PFSK-1 (cell line): ENCODE data around the gene HACE1.

ENCODE experiments used
- FOXP2 ChIP-seq: optimal IDR thresholded peaks from 2 replicates; pipeline ENCODE3; 2011; ENCODE audit warnings: borderline replicate concordance, control low read depth, inconsistent platforms; ENCODE audit not compliant: insufficient read depth; ENCODE audit errors: extremely low read length, extremely low read depth
- POLR2AphosphoS5 ChIP-seq: IDR thresholded peaks from 2 replicates; pipeline ENCODE4 v1.6.1; 2012; ENCODE audit warnings: low read depth, mild to moderate bottlenecking, control low read depth, low read length, moderate library complexity
- SIN3A ChIP-seq: IDR thresholded peaks from 2 replicates; pipeline ENCODE4 v1.6.1; 2012; ENCODE audit warnings: mild to moderate bottlenecking, low read length, moderate library complexity, borderline replicate concordance; ENCODE audit not compliant: insufficient read depth
- TAF1 ChIP-seq: IDR thresholded peaks from 2 replicates; pipeline ENCODE4 v1.6.1; 2012; ENCODE audit warnings: low read length, control low read depth, borderline replicate concordance; ENCODE audit not compliant: insufficient read depth
- TF ChIP-seq, protein P1 (sequence below), 2 experiments: IDR thresholded peaks; 2 replicates each; pipeline versions ENCODE4 v1.6.1 to v1.8.0; 2011 to 2012; ENCODE audit warnings: low read depth in 2 of 2, low read length in 2 of 2, control low read depth in 1 of 2, inconsistent platforms in 1 of 2, mild to moderate bottlenecking in 1 of 2, moderate library complexity in 1 of 2; ENCODE audit not compliant: insufficient read depth in 1 of 2

DNA sequence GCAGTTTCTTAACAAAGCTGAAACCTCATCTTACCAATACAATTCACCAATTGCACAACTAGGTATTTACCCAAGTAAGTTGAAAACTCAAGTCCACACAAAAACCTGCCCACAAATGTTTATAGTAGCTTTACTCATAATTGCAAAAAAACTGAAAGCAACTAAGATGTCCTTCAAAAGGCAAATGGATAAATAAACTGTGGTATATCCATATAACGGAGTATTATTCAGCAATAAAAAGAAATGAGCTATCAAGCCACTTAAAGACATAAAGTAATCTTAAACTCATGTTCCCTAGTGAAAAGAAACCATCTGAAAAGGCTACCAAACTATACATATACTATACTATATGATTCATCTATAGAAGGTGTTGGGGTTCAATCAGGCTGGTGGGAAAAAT, 179.7 kb downstream of the HACE1 start:
- TF ChIP-seq POLR2AphosphoS5 (no peak), SIN3A (no peak), TAF1 (no peak), FOXP2 (no peak)
- TF ChIP-seq, protein P1, sequence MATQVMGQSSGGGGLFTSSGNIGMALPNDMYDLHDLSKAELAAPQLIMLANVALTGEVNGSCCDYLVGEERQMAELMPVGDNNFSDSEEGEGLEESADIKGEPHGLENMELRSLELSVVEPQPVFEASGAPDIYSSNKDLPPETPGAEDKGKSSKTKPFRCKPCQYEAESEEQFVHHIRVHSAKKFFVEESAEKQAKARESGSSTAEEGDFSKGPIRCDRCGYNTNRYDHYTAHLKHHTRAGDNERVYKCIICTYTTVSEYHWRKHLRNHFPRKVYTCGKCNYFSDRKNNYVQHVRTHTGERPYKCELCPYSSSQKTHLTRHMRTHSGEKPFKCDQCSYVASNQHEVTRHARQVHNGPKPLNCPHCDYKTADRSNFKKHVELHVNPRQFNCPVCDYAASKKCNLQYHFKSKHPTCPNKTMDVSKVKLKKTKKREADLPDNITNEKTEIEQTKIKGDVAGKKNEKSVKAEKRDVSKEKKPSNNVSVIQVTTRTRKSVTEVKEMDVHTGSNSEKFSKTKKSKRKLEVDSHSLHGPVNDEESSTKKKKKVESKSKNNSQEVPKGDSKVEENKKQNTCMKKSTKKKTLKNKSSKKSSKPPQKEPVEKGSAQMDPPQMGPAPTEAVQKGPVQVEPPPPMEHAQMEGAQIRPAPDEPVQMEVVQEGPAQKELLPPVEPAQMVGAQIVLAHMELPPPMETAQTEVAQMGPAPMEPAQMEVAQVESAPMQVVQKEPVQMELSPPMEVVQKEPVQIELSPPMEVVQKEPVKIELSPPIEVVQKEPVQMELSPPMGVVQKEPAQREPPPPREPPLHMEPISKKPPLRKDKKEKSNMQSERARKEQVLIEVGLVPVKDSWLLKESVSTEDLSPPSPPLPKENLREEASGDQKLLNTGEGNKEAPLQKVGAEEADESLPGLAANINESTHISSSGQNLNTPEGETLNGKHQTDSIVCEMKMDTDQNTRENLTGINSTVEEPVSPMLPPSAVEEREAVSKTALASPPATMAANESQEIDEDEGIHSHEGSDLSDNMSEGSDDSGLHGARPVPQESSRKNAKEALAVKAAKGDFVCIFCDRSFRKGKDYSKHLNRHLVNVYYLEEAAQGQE (IDR thresholded peaks at IDR 0.05; ENCODE audit: insufficient read depth in 1 of 2, low read depth in 2 of 2, low read length in 2 of 2): no peak
